ENCODE results near the gene SLC38A11.

DNA sequence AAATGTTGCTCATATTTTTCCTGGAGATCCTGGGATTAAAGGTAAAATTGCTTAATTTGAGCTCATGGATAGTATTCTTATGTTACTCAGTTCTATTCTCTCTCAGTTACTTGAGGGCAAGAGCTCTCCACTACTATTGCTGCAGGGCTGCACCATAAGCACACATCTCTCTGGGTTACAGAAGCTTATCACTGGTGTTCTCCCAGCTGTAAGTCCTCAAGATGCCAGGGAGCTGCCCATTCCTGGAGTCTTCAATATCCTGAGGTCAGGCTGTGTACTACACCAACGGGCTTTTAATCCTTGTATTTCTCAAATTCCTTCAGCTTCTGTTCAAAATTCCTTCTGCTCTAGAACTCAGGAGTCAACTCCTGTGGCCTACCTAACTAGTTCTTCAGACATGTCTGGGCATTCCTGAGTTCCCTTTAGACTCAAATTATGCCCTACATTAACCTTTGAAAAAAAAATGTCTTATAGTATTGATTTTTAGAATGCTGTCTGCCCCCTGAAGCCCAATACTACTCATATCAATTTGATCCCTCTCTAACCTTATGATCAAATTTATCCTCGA is 96.0 kb downstream of the SLC38A11 start:
- TF ChIP-seq EP300 (IDR thresholded peaks at IDR 0.05) (no peak), CTCF (IDR thresholded peaks at IDR 0.05) (no peak), POLR2A (IDR thresholded peaks at IDR 0.05; ENCODE audit: low read depth) (no peak)
